ENCODE measurements around the gene CCDC149. TPM values are rescaled to one million over a fixed set of nuclear protein-coding genes. Genes with fewer than 3 reads are reported as not detected.

CCDC149 gene
- total and polyA plus RNA-seq, 2 donors (not counting 3 experiments of a cell fraction or from before 2014, with no cell fraction given), result 7.8 to 11.3 TPM

- BruUV-seq (replicated peaks), result no TSS peak
- no peaks in the 10 kb centered on the region for H3K9me1 ChIP-seq (replicated peaks; ENCODE audit: control insufficient read depth, extremely low read depth, insufficient read depth, low read length)
- H3K9ac ChIP-seq (replicated peaks; ENCODE audit: extremely low read depth, insufficient read depth, low read length), result no peak overlapping the region
- TF ChIP-seq POLR2AphosphoS5 (IDR thresholded peaks at IDR 0.05; ENCODE audit: insufficient read depth, low read depth, low read length) (no peak), JUN (IDR thresholded peaks at IDR 0.05; ENCODE audit: borderline replicate concordance, insufficient read depth, insufficient read length, low read depth) (no peak), GATA2 (IDR thresholded peaks at IDR 0.05; ENCODE audit: insufficient read depth, insufficient read length, low read depth, low read length) (no peak), FOS (IDR thresholded peaks at IDR 0.05; ENCODE audit: borderline replicate concordance, insufficient read depth, low read length) (no peak), EZH2 (IDR thresholded peaks at IDR 0.05; ENCODE audit: borderline replicate concordance, low read depth, low read length, severe bottlenecking) (no peak), MYC (IDR thresholded peaks at IDR 0.05; ENCODE audit: low read depth, low read length) (no peak), POLR2A (IDR thresholded peaks at IDR 0.05; ENCODE audit: low read depth, low read length) (no peak)
- TF ChIP-seq, protein P1, sequence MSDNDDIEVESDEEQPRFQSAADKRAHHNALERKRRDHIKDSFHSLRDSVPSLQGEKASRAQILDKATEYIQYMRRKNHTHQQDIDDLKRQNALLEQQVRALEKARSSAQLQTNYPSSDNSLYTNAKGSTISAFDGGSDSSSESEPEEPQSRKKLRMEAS (IDR thresholded peaks at IDR 0.05; ENCODE audit: insufficient read depth, insufficient read length), result no peak
- TF ChIP-seq, protein P2, sequence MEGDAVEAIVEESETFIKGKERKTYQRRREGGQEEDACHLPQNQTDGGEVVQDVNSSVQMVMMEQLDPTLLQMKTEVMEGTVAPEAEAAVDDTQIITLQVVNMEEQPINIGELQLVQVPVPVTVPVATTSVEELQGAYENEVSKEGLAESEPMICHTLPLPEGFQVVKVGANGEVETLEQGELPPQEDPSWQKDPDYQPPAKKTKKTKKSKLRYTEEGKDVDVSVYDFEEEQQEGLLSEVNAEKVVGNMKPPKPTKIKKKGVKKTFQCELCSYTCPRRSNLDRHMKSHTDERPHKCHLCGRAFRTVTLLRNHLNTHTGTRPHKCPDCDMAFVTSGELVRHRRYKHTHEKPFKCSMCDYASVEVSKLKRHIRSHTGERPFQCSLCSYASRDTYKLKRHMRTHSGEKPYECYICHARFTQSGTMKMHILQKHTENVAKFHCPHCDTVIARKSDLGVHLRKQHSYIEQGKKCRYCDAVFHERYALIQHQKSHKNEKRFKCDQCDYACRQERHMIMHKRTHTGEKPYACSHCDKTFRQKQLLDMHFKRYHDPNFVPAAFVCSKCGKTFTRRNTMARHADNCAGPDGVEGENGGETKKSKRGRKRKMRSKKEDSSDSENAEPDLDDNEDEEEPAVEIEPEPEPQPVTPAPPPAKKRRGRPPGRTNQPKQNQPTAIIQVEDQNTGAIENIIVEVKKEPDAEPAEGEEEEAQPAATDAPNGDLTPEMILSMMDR (IDR thresholded peaks at IDR 0.05; ENCODE audit: extremely low read depth in 1 of 2, insufficient read depth in 1 of 2, low read depth in 1 of 2, low read length in 2 of 2), result no peak
- H3K27me3 ChIP-seq (ENCODE audit: control insufficient read depth in 2 of 2, insufficient read depth in 2 of 2, low read length in 2 of 2), result peaks cover 0 to 4% of the 10 kb centered on the region in 2 experiments
- no peaks in the 10 kb centered on the region for H3K9me3 ChIP-seq (replicated peaks; ENCODE audit: control insufficient read depth, insufficient read depth, low read length)
- FAIRE-seq, result no peak
- intact Hi-C loops (cut with micrococcal nuclease) (no loop called here), dilution Hi-C loops (cut with MboI; ENCODE audit: extremely low pct_ligation_motif_present, low sequenced_read_pairs) (no loop called here)
- H4K20me1 ChIP-seq (replicated peaks; ENCODE audit: control insufficient read depth, extremely low read depth, insufficient read depth, low read length), result no peaks in the 10 kb centered on the region
- no peak overlapping the region for H3K27ac ChIP-seq (ENCODE audit: insufficient read depth, low read depth, low read length)
- ChIA-PET POLR2A (no interaction called here), CTCF (no interaction called here)
- no peak overlapping the region for H2AFZ ChIP-seq (ENCODE audit: low read depth, low read length)
- H3K4me2 ChIP-seq (ENCODE audit: insufficient read depth, low read length), result no peak overlapping the region
- no peak overlapping the region for H3K4me3 ChIP-seq (replicated peaks in 1 of 3; ENCODE audit: insufficient read depth in 1 of 3, low read depth in 1 of 3, low read length in 3 of 3)
- no peaks in the 10 kb centered on the region for H3K36me3 ChIP-seq (ENCODE audit: control insufficient read depth in 2 of 2, extremely low read depth in 1 of 2, insufficient read depth in 2 of 2, low read length in 2 of 2)
- H3K79me2 ChIP-seq (ENCODE audit: control insufficient read depth, insufficient read depth, low read length), result no peaks in the 10 kb centered on the region
- no peaks in the 10 kb centered on the region for H3K4me1 ChIP-seq (ENCODE audit: control insufficient read depth, extremely low read depth, insufficient read depth, low read length)
- DNase-seq (ENCODE audit: low read depth, low spot score), result no peak
Measured at GRCh38 chr4:24930151-24930550, 17.3 kb upstream of the CCDC149 start.

Measured in endothelial cell of umbilical vein (primary cell).